Pulmonary artery endothelial cell (primary cell): Measurements from ENCODE around the gene PTGDR2. TPM values are rescaled to one million over a fixed set of nuclear protein-coding genes. Genes with fewer than 3 reads are reported as not detected.

Experiments
- DNase-seq: peaks from one replicate; pipeline ENCODE4 v3.0.0-alpha.2; 2011; ENCODE audit warnings: low read depth, low spot score
- total RNA-seq: library from RNA; depleted of rRNA; stranded (reverse); fragments of >200 nt; gene quantifications from 2 replicates; pipeline ENCODE4 v1.2.3, GENCODE V29; 2014

The PTGDR2 gene
- total RNA-seq, 1 donor from 2014 or later = under 0.01 TPM

DNA sequence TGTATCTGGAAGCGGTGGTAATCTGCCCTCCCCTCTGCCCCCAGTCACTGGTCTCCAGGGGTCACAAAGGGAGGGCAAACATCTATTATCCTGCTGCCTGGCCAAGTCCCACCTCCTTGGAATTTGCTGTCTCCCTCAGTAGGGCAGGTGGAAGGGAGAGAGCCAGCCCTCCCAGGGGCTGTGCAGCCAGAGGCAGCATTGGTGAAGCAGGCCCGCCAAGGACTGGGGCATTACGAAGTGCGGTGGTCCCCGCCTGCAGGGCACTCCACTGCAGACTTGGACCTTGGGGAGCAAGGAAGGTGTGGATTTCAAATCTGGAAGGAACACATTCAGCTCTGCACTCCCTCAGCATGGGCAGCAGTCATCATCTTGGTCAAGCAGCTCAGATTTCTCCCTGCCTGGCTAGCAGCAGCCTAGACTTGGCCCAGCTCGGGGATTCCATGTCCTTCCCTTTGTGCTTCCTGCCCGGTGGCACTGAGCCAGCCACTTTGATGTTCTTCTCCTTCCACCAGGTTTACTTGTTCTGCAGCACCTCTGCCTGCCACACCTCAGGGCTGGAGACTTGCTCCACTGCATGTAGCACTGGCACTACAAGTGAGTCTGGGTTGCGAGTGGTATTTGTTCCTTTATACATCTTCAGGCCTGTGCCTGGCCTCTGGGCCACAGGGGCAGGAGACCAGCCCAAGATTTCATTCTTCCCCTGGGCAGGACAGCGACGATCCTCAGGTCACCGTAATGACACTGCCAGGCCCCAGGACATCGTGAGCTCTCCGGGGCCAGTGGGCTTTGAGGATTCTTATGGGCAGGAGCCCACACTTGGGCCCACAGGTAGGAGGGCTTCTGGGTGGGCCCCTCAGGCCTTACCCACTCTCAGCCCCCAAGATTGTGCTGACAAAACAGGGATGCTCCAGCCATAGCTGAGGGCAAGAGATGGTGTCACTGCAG lies 18.9 kb upstream of the PTGDR2 start:
- DNase-seq = no peak

- DNase-seq = no peak
Measured at GRCh38 chr11:60873533-60873932, 17.8 kb upstream of the PTGDR2 start.

DNA sequence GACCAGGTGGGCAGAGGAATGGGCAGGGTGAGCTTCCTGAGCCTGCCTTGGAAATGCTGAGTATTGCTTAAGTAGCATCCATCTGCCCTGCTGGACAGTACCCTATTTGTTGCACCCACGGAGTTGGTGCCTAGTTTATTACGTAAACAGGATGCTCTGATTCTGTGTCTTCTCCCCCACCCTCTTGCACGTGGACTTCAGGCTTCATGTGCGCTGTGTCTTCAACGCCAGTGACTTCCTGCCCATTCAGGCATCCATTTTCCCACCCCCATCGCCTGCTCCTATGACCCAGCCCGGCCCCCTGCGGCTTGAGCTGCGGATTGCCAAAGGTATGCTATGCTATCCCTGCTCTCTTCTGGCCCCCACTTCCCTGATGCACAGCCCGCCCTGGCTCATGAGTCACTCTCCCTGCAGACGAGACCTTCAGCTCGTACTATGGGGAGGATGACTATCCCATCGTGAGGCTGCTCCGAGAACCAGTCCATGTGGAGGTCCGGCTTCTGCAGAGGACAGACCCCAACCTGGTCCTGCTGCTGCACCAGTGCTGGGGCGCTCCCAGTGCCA lies 17.3 kb upstream of the PTGDR2 start:
- no peak for DNase-seq

- no peak for DNase-seq
Measured at GRCh38 chr11:60872124-60872960, 16.6 kb upstream of the PTGDR2 start.

GRCh38 chr11:60871378-60872061 lies 15.8 kb upstream of the PTGDR2 start:
- no peak for DNase-seq

DNA sequence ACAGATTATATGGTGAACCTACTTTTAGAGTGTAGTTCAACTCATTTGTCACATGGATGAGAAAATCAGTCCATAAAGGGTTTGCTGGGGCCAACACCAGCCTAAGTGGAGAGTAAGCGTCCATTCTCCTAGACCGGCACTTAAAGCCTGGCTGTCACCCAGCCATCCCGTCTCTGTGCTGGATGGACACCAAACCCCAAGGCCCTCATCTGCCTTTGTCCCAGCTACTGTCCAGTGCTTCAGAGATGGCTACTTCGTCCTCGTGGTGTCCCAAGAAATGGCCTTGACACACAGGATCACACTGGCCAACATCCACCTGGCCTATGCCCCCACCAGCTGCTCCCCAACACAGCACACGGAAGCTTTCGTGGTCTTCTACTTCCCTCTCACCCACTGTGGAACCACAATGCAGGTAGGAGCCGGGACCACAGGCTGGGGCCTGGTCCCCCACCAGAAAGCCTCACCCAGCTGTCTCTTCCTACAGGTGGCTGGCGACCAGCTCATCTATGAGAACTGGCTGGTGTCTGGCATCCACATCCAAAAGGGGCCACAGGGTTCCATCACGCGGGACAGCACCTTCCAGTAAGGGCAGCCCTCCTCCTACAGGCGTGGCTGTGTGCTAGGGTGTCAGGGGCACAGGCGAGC lies 15.1 kb upstream of the PTGDR2 start:
- DNase-seq = no peak

GRCh38 chr11:60870276-60870675 lies 14.5 kb upstream of the PTGDR2 start:
- DNase-seq = no peak

- no peak for DNase-seq
Measured at GRCh38 chr11:60869451-60869825, 13.7 kb upstream of the PTGDR2 start.

GRCh38 chr11:60868682-60869450 lies 13.1 kb upstream of the PTGDR2 start:
- no peak for DNase-seq

DNA sequence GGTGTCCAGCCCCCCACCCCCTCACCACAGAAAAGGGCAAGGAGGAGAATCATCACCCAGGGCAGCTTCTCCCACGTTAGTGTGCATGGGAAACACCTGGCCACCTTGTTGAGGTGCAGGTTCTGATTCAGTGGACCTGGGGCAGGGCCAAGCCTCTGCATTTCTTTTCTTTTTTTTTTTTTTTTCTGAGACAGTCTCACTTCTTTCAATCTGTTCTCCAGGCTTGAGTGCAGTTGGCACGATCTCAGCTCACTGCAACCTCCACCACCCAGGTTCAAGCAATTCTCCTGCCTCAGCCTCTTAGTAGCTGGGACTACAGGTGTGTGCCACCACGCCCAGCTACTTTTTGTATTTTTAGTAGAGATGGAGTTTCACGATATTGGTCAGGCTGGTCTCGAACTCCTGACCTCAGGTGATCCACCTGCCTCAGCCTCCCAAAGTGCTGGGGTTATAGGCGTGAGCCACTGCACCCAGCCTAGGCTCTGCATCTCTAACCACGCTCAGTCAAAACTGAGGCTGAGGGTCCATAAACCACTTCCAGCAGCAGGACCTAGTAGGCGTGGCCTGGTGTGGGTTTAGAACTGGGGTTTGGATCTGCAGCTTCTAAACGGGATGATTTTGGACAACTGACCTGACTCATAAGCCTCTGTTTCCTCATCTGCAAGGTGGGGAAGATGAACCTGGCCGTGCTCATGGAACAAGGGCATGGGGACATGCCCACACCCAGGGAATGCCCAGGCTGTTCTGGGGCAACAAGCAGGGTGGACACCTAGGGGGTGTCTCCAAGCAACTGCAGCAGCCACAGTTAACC lies 12.3 kb upstream of the PTGDR2 start:
- DNase-seq = no peak

DNA sequence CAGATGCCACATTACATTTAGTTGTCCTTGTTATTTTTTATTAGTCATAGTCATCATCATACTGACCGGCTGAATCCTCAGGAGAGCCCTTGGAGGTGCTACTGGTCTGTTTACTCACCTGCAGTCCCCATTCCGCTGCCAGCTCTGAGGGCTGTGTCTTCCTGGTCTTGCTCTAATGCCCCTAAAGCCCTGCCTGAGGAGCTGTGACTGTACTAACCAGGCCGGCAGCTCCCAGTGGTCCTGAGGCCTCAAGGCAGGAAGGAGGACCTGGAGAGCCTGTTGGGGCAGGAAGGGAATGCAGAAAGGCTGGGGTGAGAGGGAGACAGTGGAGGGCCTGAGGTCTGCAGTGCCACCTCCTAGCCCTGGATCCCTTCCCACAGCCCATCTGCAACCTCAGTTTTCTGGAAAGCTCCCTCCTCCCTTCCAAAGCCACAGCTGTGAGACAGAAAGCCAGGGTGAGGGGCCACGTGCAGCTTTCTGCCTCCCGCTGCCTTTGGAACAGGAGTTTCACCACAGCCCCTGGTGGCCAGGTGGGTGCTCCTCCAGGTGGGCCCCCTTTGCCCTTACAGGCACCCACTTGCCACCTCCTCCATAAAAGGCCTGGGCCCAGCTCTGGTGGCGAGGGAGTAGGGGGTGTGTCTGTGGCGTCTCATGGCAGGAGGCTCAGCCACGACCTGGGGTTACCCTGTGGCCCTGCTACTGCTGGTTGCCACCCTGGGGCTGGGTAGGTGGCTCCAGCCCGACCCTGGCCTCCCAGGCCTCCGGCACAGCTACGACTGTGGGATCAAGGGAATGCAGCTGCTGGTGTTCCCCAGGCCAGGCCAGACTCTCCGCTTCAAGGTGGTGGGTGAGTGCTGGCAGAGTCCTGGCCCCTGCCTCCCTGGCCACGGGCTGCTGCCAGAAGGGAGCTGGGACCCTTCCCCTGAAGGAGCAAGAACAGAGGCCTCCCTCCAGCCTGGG lies 11.4 kb upstream of the PTGDR2 start, which contains the start of gene ZP1:
ZP1 (plus strand) TSS at position 632 of the 960 bp plus-strand sequence; CDS start at position 652, 20 bp downstream.
- DNase-seq = no peak

GRCh38 chr11:60864856-60865513 lies 9.2 kb upstream of the PTGDR2 start:
- no peak for DNase-seq

GRCh38 chr11:60863550-60864521 lies 8.1 kb upstream of the PTGDR2 start:
- no peak for DNase-seq

DNA sequence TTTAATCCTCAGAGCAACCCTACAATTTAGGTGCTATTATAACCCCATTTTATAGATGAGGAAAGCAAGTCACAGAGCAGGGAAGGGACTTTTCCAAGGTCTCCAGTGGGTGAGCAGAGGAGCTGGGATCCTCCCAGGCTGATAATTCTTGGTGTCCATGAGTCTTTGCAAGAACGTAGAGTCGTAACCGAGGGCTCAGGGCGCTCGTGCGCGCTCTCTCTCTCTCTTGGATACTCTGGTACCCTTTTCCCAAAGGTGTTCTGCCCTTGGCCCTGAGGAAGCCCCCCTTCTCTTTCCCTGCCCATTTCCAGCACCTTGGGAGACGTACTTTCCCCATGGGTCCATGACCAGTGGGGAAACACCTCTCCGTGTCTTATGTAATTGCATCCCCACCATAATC lies 6.4 kb upstream of the PTGDR2 start:
- DNase-seq = no peak

DNA sequence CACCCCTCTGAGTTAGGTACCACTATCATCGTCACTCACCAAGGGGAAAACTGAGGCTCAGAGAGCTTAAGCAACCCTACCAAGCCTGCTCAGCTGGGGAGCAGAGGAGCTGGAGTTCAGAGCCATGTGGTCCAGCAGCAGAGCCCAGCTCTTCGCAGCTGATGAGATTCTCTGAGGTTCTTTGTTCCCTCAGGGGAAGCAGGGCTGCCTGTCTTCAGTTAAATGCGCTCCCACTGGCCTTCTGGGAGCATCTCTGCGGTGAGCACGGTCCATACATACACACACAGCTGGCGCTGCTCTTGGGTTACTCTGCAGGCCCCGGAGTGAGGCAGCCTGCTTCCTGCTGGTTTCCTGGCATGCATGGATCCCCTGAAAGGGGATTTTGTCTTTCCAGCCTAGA lies 5.2 kb upstream of the PTGDR2 start:
- no peak for DNase-seq

- no peak for DNase-seq
Measured at GRCh38 chr11:60859616-60860250, 4.0 kb upstream of the PTGDR2 start.
